Breast epithelium (tissue), 3 donors: ENCODE results near the gene MUC16.

Experiments
- CTCF ChIP-seq, 3 donors: fragments of 450-650 bp; IDR thresholded peaks; one replicate each; pipeline ENCODE4 v1.5.1; 2016 to 2017; ENCODE audit warnings: antibody characterized with exemption in 3 of 3, mild to moderate bottlenecking in 3 of 3, moderate library complexity in 3 of 3
- POLR2A ChIP-seq: fragments of 450-650 bp; IDR thresholded peaks from one replicate; pipeline ENCODE4 v1.6.1; 2016; ENCODE audit warnings: antibody characterized with exemption, mild to moderate bottlenecking, moderate library complexity
- POLR2AphosphoS5 ChIP-seq, 3 donors: sonication (generic); formaldehyde crosslinking; IDR thresholded peaks; one replicate each; pipeline ENCODE4 v1.6.1; 2017; ENCODE audit warnings: antibody characterized with exemption in 3 of 3

- TF ChIP-seq CTCF (IDR thresholded peaks at IDR 0.05) (no peak), POLR2A (no peak), POLR2AphosphoS5 (IDR thresholded peaks at IDR 0.05) (no peak)
These were observed 48.9 kb upstream of the MUC16 start for GRCh38 chr19:9058905-9059667.
